Activated CD4-positive, alpha-beta T cell treated with anti-CD3 and anti-CD28 coated beads, Interleukin-2, amount 10 ng/mL, durations not matched to agents 7 days and 5 days (primary cell): ENCODE results near the gene C17orf50. TPM values are rescaled to one million over a fixed set of nuclear protein-coding genes. Genes with fewer than 3 reads are reported as not detected.

ENCODE experiments used
- CTCF ChIA-PET: fragments of 350-600 bp; sonication (Branson Sonifier 250); formaldehyde crosslinking; loops from one replicate; lab custom pipeline; 2021; ENCODE audit warnings: antibody characterized with exemption; lab: Charles Lee
- POLR2A ChIA-PET: fragments of 350-600 bp; sonication (Branson Sonifier 250); formaldehyde crosslinking; loops from one replicate; lab custom pipeline; 2021; ENCODE audit warnings: antibody characterized with exemption; lab: Charles Lee
- DNase-seq: peaks from one replicate; pipeline ENCODE4 v3.0.0-alpha.2; 2020
- H3K27ac Mint-ChIP-seq: one replicate; pipeline ENCODE4 v1.8.0; 2021; ENCODE audit warnings: mild to moderate bottlenecking, moderate library complexity, mixed read lengths
- H3K27me3 Mint-ChIP-seq: one replicate; pipeline ENCODE4 v1.8.0; 2021; ENCODE audit warnings: mixed read lengths
- H3K36me3 Mint-ChIP-seq: one replicate; pipeline ENCODE4 v1.8.0; 2021; ENCODE audit warnings: low read depth, mixed read lengths
- H3K4me1 Mint-ChIP-seq: one replicate; pipeline ENCODE4 v1.8.0; 2021; ENCODE audit warnings: mixed read lengths
- H3K4me3 Mint-ChIP-seq: one replicate; pipeline ENCODE4 v1.8.0; 2021; ENCODE audit warnings: mild to moderate bottlenecking, moderate library complexity, mixed read lengths
- H3K9me3 Mint-ChIP-seq: one replicate; pipeline ENCODE4 v1.8.0; 2021; ENCODE audit warnings: mixed read lengths
- total RNA-seq, 2 experiments: library from RNA; stranded (reverse); gene quantifications; one replicate each; pipeline ENCODE4 v1.2.3, GENCODE V29; 2021

Gene C17orf50
- total RNA-seq, 2 experiments from 2014 or later, result not detected

- ChIA-PET POLR2A (interaction anchor here (2.1 kb wide), 1 partner anchor 44 kb away, joined by 21 read pairs; the partner anchor contains the start of gene TAF15), CTCF (interaction anchor here (0.6 to 3.2 kb wide), 31 partner anchors 8 to 626 kb away, joined by 3 to 44 read pairs (median 4); partner anchors contain the start of genes MMP28, RASL10B and TAF15)
- H3K27me3 Mint-ChIP-seq, result no peaks in the 10 kb centered on the region
- H3K4me3 Mint-ChIP-seq, result peak overlapping the region; percentile 78
- no peaks in the 10 kb centered on the region for H3K36me3 Mint-ChIP-seq
- peaks cover 11% of the 10 kb centered on the region for H3K4me1 Mint-ChIP-seq
- peak overlapping the region; percentile 74 for H3K27ac Mint-ChIP-seq
- H3K9me3 Mint-ChIP-seq, result no peaks in the 10 kb centered on the region
- DNase-seq, result peak; percentile 82
Observed at GRCh38 chr17:35764123-35764991, 3.7 kb downstream of the C17orf50 start.

GRCh38 chr17:35765086-35765710 lies 4.5 kb downstream of the C17orf50 start:
- Mint-ChIP-seq H3K4me3 (peak overlapping the region; percentile 78), H3K36me3 (no peaks in the 10 kb centered on the region), H3K4me1 (peaks cover 11% of the 10 kb centered on the region), H3K9me3 (no peaks in the 10 kb centered on the region), H3K27ac (peak overlapping the region; percentile 74), H3K27me3 (no peaks in the 10 kb centered on the region)
- POLR2A ChIA-PET, result no interaction called here
- no peak for DNase-seq
- CTCF ChIA-PET, result interaction anchor here (0.8 to 3.2 kb wide), 7 partner anchors 10 to 554 kb away, joined by 4 to 44 read pairs (median 17); partner anchors contain the start of genes MMP28 and TAF15

- no peaks in the 10 kb centered on the region for H3K9me3 Mint-ChIP-seq
- no peak for DNase-seq
Observed at GRCh38 chr17:35765756-35766488, 5.2 kb downstream of the C17orf50 start.

GRCh38 chr17:35766489-35766877 lies 5.8 kb downstream of the C17orf50 start:
- POLR2A ChIA-PET, result no interaction called here
- H3K36me3 Mint-ChIP-seq, result no peaks in the 10 kb centered on the region
- peaks cover 11% of the 10 kb centered on the region for H3K4me1 Mint-ChIP-seq
- H3K4me3 Mint-ChIP-seq, result no peak overlapping the region
- no peak overlapping the region for H3K27ac Mint-ChIP-seq
- H3K27me3 Mint-ChIP-seq, result no peaks in the 10 kb centered on the region
- H3K9me3 Mint-ChIP-seq, result no peaks in the 10 kb centered on the region
- no peak for DNase-seq
- CTCF ChIA-PET, result interaction anchor here (1.0 to 1.2 kb wide), 2 partner anchors 39 to 42 kb away, joined by 3 to 4 read pairs; no protein-coding TSS in a partner anchor

More at GRCh38 chr17:35765756-35766488, 5.2 kb downstream of the C17orf50 start:
- H3K27ac Mint-ChIP-seq, result no peak overlapping the region
- no peaks in the 10 kb centered on the region for H3K27me3 Mint-ChIP-seq
- ChIA-PET POLR2A (no interaction called here), CTCF (interaction anchor here (0.8 to 3.2 kb wide), 3 partner anchors 39 to 554 kb away, joined by 4 to 44 read pairs (median 17); partner anchors contain the start of gene TAF15)
- peaks cover 11% of the 10 kb centered on the region for H3K4me1 Mint-ChIP-seq
- no peaks in the 10 kb centered on the region for H3K36me3 Mint-ChIP-seq
- no peak overlapping the region for H3K4me3 Mint-ChIP-seq

- ChIA-PET CTCF (interaction anchor here (1.0 to 1.2 kb wide), 2 partner anchors 38 to 41 kb away, joined by 3 to 4 read pairs; no protein-coding TSS in a partner anchor), POLR2A (no interaction called here)
- no peak overlapping the region for H3K27ac Mint-ChIP-seq
- peaks cover 11% of the 10 kb centered on the region for H3K4me1 Mint-ChIP-seq
- no peaks in the 10 kb centered on the region for H3K9me3 Mint-ChIP-seq
- H3K4me3 Mint-ChIP-seq, result no peak overlapping the region
- peak; percentile 45 for DNase-seq
- peaks cover 4% of the 10 kb centered on the region for H3K27me3 Mint-ChIP-seq
- no peaks in the 10 kb centered on the region for H3K36me3 Mint-ChIP-seq
Observed at GRCh38 chr17:35766903-35767510, 6.3 kb downstream of the C17orf50 start.

- DNase-seq, result no peak
- ChIA-PET CTCF (interaction anchor here (0.9 kb wide), 1 partner anchor 16 kb away, joined by 3 read pairs; no protein-coding TSS in a partner anchor), POLR2A (no interaction called here)
- H3K27me3 Mint-ChIP-seq, result peaks cover 8% of the 10 kb centered on the region
- H3K4me3 Mint-ChIP-seq, result no peak overlapping the region
- H3K9me3 Mint-ChIP-seq, result no peaks in the 10 kb centered on the region
- no peak overlapping the region for H3K27ac Mint-ChIP-seq
- H3K36me3 Mint-ChIP-seq, result no peaks in the 10 kb centered on the region
- H3K4me1 Mint-ChIP-seq, result peaks cover 10% of the 10 kb centered on the region
Observed at GRCh38 chr17:35768797-35769196, 8.1 kb downstream of the C17orf50 start.

GRCh38 chr17:35769895-35770486 lies 9.3 kb downstream of the C17orf50 start:
- no peaks in the 10 kb centered on the region for H3K9me3 Mint-ChIP-seq
- no peaks in the 10 kb centered on the region for H3K36me3 Mint-ChIP-seq
- no peak for DNase-seq
- peaks cover 3% of the 10 kb centered on the region for H3K4me1 Mint-ChIP-seq
- peaks cover 8% of the 10 kb centered on the region for H3K27me3 Mint-ChIP-seq
- ChIA-PET CTCF (interaction anchor here (0.6 to 2.7 kb wide), 8 partner anchors 10 to 458 kb away, joined by 3 to 14 read pairs (median 3); partner anchors contain the start of gene TAF15), POLR2A (no interaction called here)
- no peak overlapping the region for H3K27ac Mint-ChIP-seq
- no peak overlapping the region for H3K4me3 Mint-ChIP-seq

GRCh38 chr17:35773129-35773528 lies 12.4 kb downstream of the C17orf50 start:
- H3K9me3 Mint-ChIP-seq, result no peaks in the 10 kb centered on the region
- H3K36me3 Mint-ChIP-seq, result no peaks in the 10 kb centered on the region
- no peak overlapping the region for H3K4me3 Mint-ChIP-seq
- no peak overlapping the region for H3K27ac Mint-ChIP-seq
- H3K27me3 Mint-ChIP-seq, result peaks cover 11% of the 10 kb centered on the region
- H3K4me1 Mint-ChIP-seq, result no peaks in the 10 kb centered on the region
- POLR2A ChIA-PET, result no interaction called here
- CTCF ChIA-PET, result interaction anchor here (2.4 kb wide), 1 partner anchor 9 kb away, joined by 6 read pairs; no protein-coding TSS in a partner anchor
- no peak for DNase-seq

GRCh38 chr17:35773679-35774425 lies 13.2 kb downstream of the C17orf50 start:
- CTCF ChIA-PET, result interaction anchor here (0.8 to 3.5 kb wide), 3 partner anchors 10 to 11 kb away, joined by 3 to 16 read pairs (median 6); no protein-coding TSS in a partner anchor
- POLR2A ChIA-PET, result no interaction called here
- DNase-seq, result no peak
- Mint-ChIP-seq H3K27ac (no peak overlapping the region), H3K4me1 (no peaks in the 10 kb centered on the region), H3K36me3 (no peaks in the 10 kb centered on the region), H3K27me3 (peaks cover 13% of the 10 kb centered on the region), H3K9me3 (no peaks in the 10 kb centered on the region), H3K4me3 (no peak overlapping the region)

- H3K27me3 Mint-ChIP-seq, result peaks cover 15% of the 10 kb centered on the region
- POLR2A ChIA-PET, result no interaction called here
- no peaks in the 10 kb centered on the region for H3K9me3 Mint-ChIP-seq
- CTCF ChIA-PET, result interaction anchor here (3.5 kb wide), 1 partner anchor 10 kb away, joined by 16 read pairs; no protein-coding TSS in a partner anchor
- no peaks in the 10 kb centered on the region for H3K36me3 Mint-ChIP-seq
- no peak for DNase-seq
- H3K27ac Mint-ChIP-seq, result no peak overlapping the region
- H3K4me1 Mint-ChIP-seq, result no peaks in the 10 kb centered on the region
- no peak overlapping the region for H3K4me3 Mint-ChIP-seq
Observed at GRCh38 chr17:35774499-35774898, 13.8 kb downstream of the C17orf50 start.

GRCh38 chr17:35775039-35775438 lies 14.4 kb downstream of the C17orf50 start:
- H3K36me3 Mint-ChIP-seq, result no peaks in the 10 kb centered on the region
- no peak overlapping the region for H3K27ac Mint-ChIP-seq
- no peaks in the 10 kb centered on the region for H3K9me3 Mint-ChIP-seq
- POLR2A ChIA-PET, result no interaction called here
- CTCF ChIA-PET, result interaction anchor here (3.5 kb wide), 1 partner anchor 11 kb away, joined by 16 read pairs; no protein-coding TSS in a partner anchor
- no peak for DNase-seq
- H3K4me1 Mint-ChIP-seq, result no peaks in the 10 kb centered on the region
- peaks cover 15% of the 10 kb centered on the region for H3K27me3 Mint-ChIP-seq
- no peak overlapping the region for H3K4me3 Mint-ChIP-seq
